SH-SY5Y (cell line): ENCODE results near the gene CENPT.

Experiments used
- GATA2 ChIP-seq: IDR thresholded peaks from 2 replicates; pipeline ENCODE4 v1.6.1; 2011; ENCODE audit warnings: mild to moderate bottlenecking, low read depth, low read length
- GATA3 ChIP-seq: IDR thresholded peaks from 2 replicates; pipeline ENCODE4 v1.6.1; 2011; ENCODE audit warnings: low read depth, mild to moderate bottlenecking, low read length, moderate library complexity

- TF ChIP-seq GATA3 = no peak
- TF ChIP-seq GATA2 = no peak
Measured at GRCh38 chr16:67786491-67786890, 61.0 kb downstream of the CENPT start.
